OCI-M2 (cell line): Measurements from ENCODE around the gene SLC13A3.

Experiments used
- DNase-seq: peaks from one replicate; lab custom pipeline; 2025; ENCODE audit not compliant: unreplicated experiment; lab: John Stamatoyannopoulos, UW

The SLC13A3 gene

GRCh38 chr20:46583411-46584214 lies 67.6 kb downstream of the SLC13A3 start:
- no peak for DNase-seq

- DNase-seq = no peak
Measured at GRCh38 chr20:46582648-46583047, 68.6 kb downstream of the SLC13A3 start.

GRCh38 chr20:46581391-46581790 lies 69.9 kb downstream of the SLC13A3 start:
- no peak for DNase-seq

- no peak for DNase-seq
Measured at GRCh38 chr20:46580613-46581205, 70.5 kb downstream of the SLC13A3 start.

GRCh38 chr20:46578745-46579144 lies 72.5 kb downstream of the SLC13A3 start:
- DNase-seq = no peak

GRCh38 chr20:46576774-46577395 lies 74.4 kb downstream of the SLC13A3 start:
- no peak for DNase-seq

GRCh38 chr20:46575937-46576461 lies 75.3 kb downstream of the SLC13A3 start:
- no peak for DNase-seq

- DNase-seq = no peak
Measured at GRCh38 chr20:46575394-46575793, 75.9 kb downstream of the SLC13A3 start.

- DNase-seq = no peak
Measured at GRCh38 chr20:46573788-46574584, 77.3 kb downstream of the SLC13A3 start.

GRCh38 chr20:46573234-46573633 lies 78.0 kb downstream of the SLC13A3 start:
- DNase-seq = no peak

GRCh38 chr20:46572790-46573189 lies 78.5 kb downstream of the SLC13A3 start:
- DNase-seq = no peak

- DNase-seq = no peak
Measured at GRCh38 chr20:46572153-46572552, 79.1 kb downstream of the SLC13A3 start.

GRCh38 chr20:46571418-46571817 lies 79.8 kb downstream of the SLC13A3 start:
- no peak for DNase-seq

GRCh38 chr20:46570956-46571355 lies 80.3 kb downstream of the SLC13A3 start:
- no peak for DNase-seq

GRCh38 chr20:46569961-46570360 lies 81.3 kb downstream of the SLC13A3 start:
- DNase-seq = no peak

- DNase-seq = no peak
Measured at GRCh38 chr20:46568570-46569129, 82.6 kb downstream of the SLC13A3 start.

GRCh38 chr20:46566125-46566524 lies 85.1 kb downstream of the SLC13A3 start:
- DNase-seq = no peak

- DNase-seq = no peak
Measured at GRCh38 chr20:46564241-46564957, 86.9 kb downstream of the SLC13A3 start.

- no peak for DNase-seq
Measured at GRCh38 chr20:46563860-46564221, 87.4 kb downstream of the SLC13A3 start.

- no peak for DNase-seq
Measured at GRCh38 chr20:46563170-46563859, 87.9 kb downstream of the SLC13A3 start.
